Spleen (tissue), 7 donors: ENCODE data around the gene CEACAM18.
A peak's percentile ranks its signal among the peaks of the same experiment; 100 is the strongest.

Experiments
- POLR2A ChIP-seq, 3 donors: fragments of 450-650 bp; IDR thresholded peaks; one replicate each; pipeline ENCODE4 v1.5.1; 2017; ENCODE audit warnings: antibody characterized with exemption in 3 of 3, mild to moderate bottlenecking in 1 of 3
- TF ChIP-seq, protein P1 (sequence below), 11 experiments: fragments of 200-600 bp in 7 of 11; fragments of 450-650 bp in 4 of 11; sonication (generic) in 4 of 11; IDR thresholded peaks in 8 of 11; conservative IDR thresholded peaks in 3 of 11; 1 replicate in 7 of 11; 2 replicates in 4 of 11; pipeline versions ENCODE4 v1.4.0 to v1.8.0; 2016 to 2021; ENCODE audit warnings: antibody characterized with exemption in 11 of 11, inconsistent platforms in 4 of 11, mild to moderate bottlenecking in 1 of 11
- donor health status: DM: no; HTN: no; CAD: no; lungs with moderate emphysema.
- donor health status: DM: no; HTN: no; CAD: no.
- donor health status: DM: no; HTN: no; CAD: no.

- no peak for TF ChIP-seq POLR2A (IDR thresholded peaks at IDR 0.05)
- TF ChIP-seq, protein P1, sequence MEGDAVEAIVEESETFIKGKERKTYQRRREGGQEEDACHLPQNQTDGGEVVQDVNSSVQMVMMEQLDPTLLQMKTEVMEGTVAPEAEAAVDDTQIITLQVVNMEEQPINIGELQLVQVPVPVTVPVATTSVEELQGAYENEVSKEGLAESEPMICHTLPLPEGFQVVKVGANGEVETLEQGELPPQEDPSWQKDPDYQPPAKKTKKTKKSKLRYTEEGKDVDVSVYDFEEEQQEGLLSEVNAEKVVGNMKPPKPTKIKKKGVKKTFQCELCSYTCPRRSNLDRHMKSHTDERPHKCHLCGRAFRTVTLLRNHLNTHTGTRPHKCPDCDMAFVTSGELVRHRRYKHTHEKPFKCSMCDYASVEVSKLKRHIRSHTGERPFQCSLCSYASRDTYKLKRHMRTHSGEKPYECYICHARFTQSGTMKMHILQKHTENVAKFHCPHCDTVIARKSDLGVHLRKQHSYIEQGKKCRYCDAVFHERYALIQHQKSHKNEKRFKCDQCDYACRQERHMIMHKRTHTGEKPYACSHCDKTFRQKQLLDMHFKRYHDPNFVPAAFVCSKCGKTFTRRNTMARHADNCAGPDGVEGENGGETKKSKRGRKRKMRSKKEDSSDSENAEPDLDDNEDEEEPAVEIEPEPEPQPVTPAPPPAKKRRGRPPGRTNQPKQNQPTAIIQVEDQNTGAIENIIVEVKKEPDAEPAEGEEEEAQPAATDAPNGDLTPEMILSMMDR (IDR thresholded peaks at IDR 0.05 in 8 of 11, conservative IDR thresholded peaks at IDR 0.05 in 3 of 11), result peak; percentile 50 to 92 (median 83)
Observed at GRCh38 chr19:51473009-51473707, 5.2 kb upstream of the CEACAM18 start.
